Panc1 (cell line): ENCODE results near the gene PLCD3. TPM values are rescaled to one million over a fixed set of nuclear protein-coding genes. Genes with fewer than 3 reads are reported as not detected.

Experiments used
- ATAC-seq: fragments of 200-7000 bp; cut with Tn5 transposase; 2 replicates; pipeline ENCODE4 v1.9.1; 2020; ENCODE audit warnings: mild to moderate bottlenecking, moderate library complexity
- BruUV-seq: library from RNA; stranded (reverse); fragments of 400-500 nt; replicated peaks from 2 replicates; lab custom pipeline; 2021; lab: Mats Ljungman, UMichigan
- CTCF ChIA-PET: fragments of 300-600 bp; sonication (Branson Sonifier 250); formaldehyde crosslinking; loops from one replicate; lab custom pipeline; 2022; ENCODE audit warnings: antibody characterized with exemption; lab: Charles Lee
- POLR2A ChIA-PET: fragments of 300-600 bp; sonication (Branson Sonifier 250); formaldehyde crosslinking; loops from one replicate; lab custom pipeline; 2022; ENCODE audit warnings: antibody characterized with exemption; lab: Charles Lee
- DNase-seq: peaks from one replicate; pipeline ENCODE4 v3.0.0-alpha.2; 2010; ENCODE audit warnings: low read depth, low spot score
- H3K27ac ChIP-seq: 2 replicates; pipeline ENCODE4 v1.5.1; 2011; ENCODE audit warnings: mild to moderate bottlenecking, low read length, inconsistent platforms
- H3K27me3 ChIP-seq: fragments of 200-500 bp; sonication (Bioruptor generic); 2 replicates; pipeline ENCODE4 v1.6.0; 2014; ENCODE audit warnings: low read length, inconsistent platforms; ENCODE audit not compliant: control insufficient read depth, insufficient read depth
- H3K36me3 ChIP-seq: fragments of 200-500 bp; sonication (Bioruptor generic); 2 replicates; pipeline ENCODE4 v1.5.1; 2014; ENCODE audit warnings: inconsistent platforms, mild to moderate bottlenecking, low read length, moderate library complexity; ENCODE audit not compliant: control insufficient read depth, insufficient read depth
- H3K4me1 ChIP-seq: 2 replicates; pipeline ENCODE4 v1.5.1; 2011; ENCODE audit warnings: inconsistent platforms, mild to moderate bottlenecking, low read length, moderate library complexity; ENCODE audit not compliant: control insufficient read depth, insufficient read depth
- H3K4me3 ChIP-seq, 2 experiments: 2 replicates each; pipeline ENCODE4 v1.5.1; 2011 to 2012; ENCODE audit warnings: low read depth in 2 of 2, low read length in 2 of 2, mild to moderate bottlenecking in 2 of 2, inconsistent platforms in 1 of 2, moderate library complexity in 1 of 2
- H3K9me3 ChIP-seq: fragments of 200-500 bp; sonication (Bioruptor generic); 2 replicates; pipeline ENCODE4 v1.5.1; 2014; ENCODE audit warnings: low read depth, mild to moderate bottlenecking, inconsistent platforms, low read length, moderate library complexity; ENCODE audit not compliant: control insufficient read depth, insufficient read depth
- CTCF ChIP-seq: fragments of 450-650 bp; IDR thresholded peaks from 2 replicates; pipeline ENCODE4 v1.5.1; 2017; ENCODE audit warnings: mild to moderate bottlenecking
- POLR2AphosphoS5 ChIP-seq: IDR thresholded peaks from 2 replicates; pipeline ENCODE4 v1.6.1; 2012; ENCODE audit warnings: mild to moderate bottlenecking, low read depth, low read length, moderate library complexity
- REST ChIP-seq, 2 experiments: IDR thresholded peaks; 2 replicates each; pipeline ENCODE4 v1.6.1; 2011 to 2012; ENCODE audit warnings: low read depth in 2 of 2, control low read depth in 1 of 2, low read length in 1 of 2, mild to moderate bottlenecking in 1 of 2, moderate library complexity in 1 of 2; ENCODE audit not compliant: insufficient read depth in 1 of 2
- SIN3A ChIP-seq: IDR thresholded peaks from 2 replicates; pipeline ENCODE4 v1.6.1; 2012; ENCODE audit warnings: low read depth, mild to moderate bottlenecking, low read length, moderate library complexity, borderline replicate concordance; ENCODE audit not compliant: insufficient read depth
- TCF7L2 ChIP-seq: IDR thresholded peaks from 2 replicates; pipeline ENCODE4 v1.6.1; 2011; ENCODE audit warnings: mild to moderate bottlenecking, low read depth, low read length, inconsistent platforms
- in situ Hi-C: cut with HindIII; loops from 2 replicates; pipeline ENCODE4 v1.10.0; 2016; ENCODE audit warnings: low sequenced_read_pairs, low pct_unique_long_range_greater_than_20kb
- intact Hi-C: fragments of 100-400 bp; cut with micrococcal nuclease; formaldehyde crosslinking; loops from one replicate; pipeline ENCODE4 v1.10.0; 2022; ENCODE audit not compliant: unreplicated experiment
- total RNA-seq: library from RNA; stranded (reverse); gene quantifications from one replicate; pipeline ENCODE4 v1.2.1, GENCODE V29; 2021; ENCODE audit not compliant: unreplicated experiment

The PLCD3 gene
- total RNA-seq, 1 experiment from 2014 or later = 125 TPM

GRCh38 chr17:45123076-45123770, 9.1 kb downstream of the PLCD3 start:
- H3K36me3 ChIP-seq = no peaks in the 10 kb centered on the region
- no peak for ATAC-seq
- BruUV-seq = no TSS peak
- in situ Hi-C loops = no loop called here
- POLR2A ChIA-PET = no interaction called here
- CTCF ChIA-PET = interaction anchor here (0.5 kb wide), 1 partner anchor 352 kb away, joined by 6 read pairs; no protein-coding TSS in a partner anchor
- intact Hi-C loops = no loop called here
- H3K4me1 ChIP-seq = peaks cover 46% of the 10 kb centered on the region
- peak overlapping the region; percentile 69 for H3K27ac ChIP-seq
- no peaks in the 10 kb centered on the region for H3K9me3 ChIP-seq
- H3K4me3 ChIP-seq = no peak overlapping the region
- no peaks in the 10 kb centered on the region for H3K27me3 ChIP-seq
- no peak for TF ChIP-seq CTCF
- DNase-seq = no peak

GRCh38 chr17:45121055-45121454, 11.3 kb downstream of the PLCD3 start:
- Histone ChIP-seq H3K4me3 (no peak overlapping the region), H3K9me3 (no peaks in the 10 kb centered on the region), H3K27me3 (no peaks in the 10 kb centered on the region), H3K36me3 (no peaks in the 10 kb centered on the region), H3K4me1 (peaks cover 29% of the 10 kb centered on the region), H3K27ac (no peak overlapping the region)
- no peak for ATAC-seq
- POLR2A ChIA-PET = no interaction called here
- DNase-seq = no peak
- no TSS peak for BruUV-seq
- intact Hi-C loops (no loop called here), in situ Hi-C loops (no loop called here)
- CTCF ChIA-PET = no interaction called here
- TF ChIP-seq POLR2AphosphoS5 = no peak
- no peak for TF ChIP-seq CTCF
- TF ChIP-seq TCF7L2 = no peak
- no peak for TF ChIP-seq REST (IDR thresholded peaks at IDR 0.05; ENCODE audit: insufficient read depth in 1 of 2, low read depth in 2 of 2, low read length in 1 of 2)
- TF ChIP-seq SIN3A = no peak
